ENCODE data around the gene SMDT1. TPM values are rescaled to one million over a fixed set of nuclear protein-coding genes. Genes with fewer than 3 reads are reported as not detected.

SMDT1 gene
- total and polyA plus RNA-seq, 2 experiments from 2014 or later: 3.5 to 77.0 TPM

DNA sequence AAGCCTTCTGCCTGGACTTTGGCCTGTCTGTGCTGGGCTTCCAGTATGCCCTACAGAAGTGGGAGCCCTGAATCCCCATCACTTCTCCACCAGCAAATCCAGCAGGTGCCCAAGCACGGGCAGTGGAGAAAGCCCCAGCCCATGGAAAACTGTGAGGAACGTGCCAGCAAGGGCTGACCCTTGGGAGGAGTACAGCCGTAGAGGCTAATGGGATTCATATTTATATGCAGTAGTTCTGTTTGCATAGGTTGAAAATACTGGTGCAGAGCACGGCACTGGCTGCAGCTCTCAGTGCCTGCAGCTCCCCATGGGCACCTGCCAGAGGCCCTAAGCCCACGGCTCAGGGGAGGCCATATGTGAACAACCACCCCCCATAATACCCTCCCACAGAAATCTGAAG, 19.0 kb upstream of the SMDT1 start:
- no peak for DNase-seq
- H2AFZ ChIP-seq: no peak overlapping the region
- no peak overlapping the region for H3K4me2 ChIP-seq (ENCODE audit: unreplicated experiment)
- H3K79me2 ChIP-seq (ENCODE audit: insufficient read depth): no peaks in the 10 kb centered on the region
- no peak overlapping the region for H3K27ac ChIP-seq
- H3K4me3 ChIP-seq: no peak overlapping the region
- no peaks in the 10 kb centered on the region for H3K27me3 ChIP-seq (replicated peaks; ENCODE audit: insufficient read depth)
- H3K9me2 ChIP-seq (ENCODE audit: insufficient read depth): no peaks in the 10 kb centered on the region
- H3K9me3 ChIP-seq (ENCODE audit: low read depth): peaks cover 4% of the 10 kb centered on the region
- H3F3A ChIP-seq (ENCODE audit: insufficient read depth): no peaks in the 10 kb centered on the region
- H4K20me1 ChIP-seq (ENCODE audit: insufficient read depth): no peaks in the 10 kb centered on the region
- in situ Hi-C loops (cut with MboI): no loop called here
- no peaks in the 10 kb centered on the region for H3K4me1 ChIP-seq (ENCODE audit: insufficient read depth)
- 96 to 98% methylated on average over 5 of the region's 5 CpGs for WGBS, 2 experiments (ENCODE audit: low coverage in 1 of 2, low lambda C conversion rate in 2 of 2, missing lambda C conversion rate in 2 of 2)
- TF ChIP-seq EZH2 (IDR thresholded peaks at IDR 0.05; ENCODE audit: insufficient read depth, poor library complexity, severe bottlenecking): no peak
- TF ChIP-seq EZH2phosphoT487 (IDR thresholded peaks at IDR 0.05; ENCODE audit: insufficient read depth, low read depth): no peak
- H3K36me3 ChIP-seq (ENCODE audit: low read depth): no peaks in the 10 kb centered on the region
- no peak overlapping the region for H3K9ac ChIP-seq

DNA sequence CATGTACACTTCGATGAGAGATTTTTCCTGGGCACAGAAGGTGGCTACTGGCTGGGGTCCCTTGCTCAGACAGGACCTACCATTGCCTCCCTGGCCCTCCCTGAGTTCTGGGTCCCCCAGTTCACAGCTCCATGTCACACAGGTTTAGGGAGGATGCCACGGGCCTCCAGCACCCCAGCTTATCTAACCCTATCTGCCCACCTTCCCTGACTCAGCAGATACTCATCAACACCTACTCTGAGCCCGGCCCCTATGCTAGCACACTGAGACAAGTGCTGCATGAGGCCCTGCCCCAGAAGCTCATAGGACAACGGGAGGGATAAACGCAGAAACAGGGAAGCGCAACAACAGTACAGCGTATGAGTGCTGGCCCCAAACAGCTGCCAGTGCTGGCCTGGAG, 18.5 kb upstream of the SMDT1 start:
- 94 to 96% methylated on average over 7 of the region's 7 CpGs for WGBS, 2 experiments (ENCODE audit: low coverage in 1 of 2, low lambda C conversion rate in 2 of 2, missing lambda C conversion rate in 2 of 2)

DNA sequence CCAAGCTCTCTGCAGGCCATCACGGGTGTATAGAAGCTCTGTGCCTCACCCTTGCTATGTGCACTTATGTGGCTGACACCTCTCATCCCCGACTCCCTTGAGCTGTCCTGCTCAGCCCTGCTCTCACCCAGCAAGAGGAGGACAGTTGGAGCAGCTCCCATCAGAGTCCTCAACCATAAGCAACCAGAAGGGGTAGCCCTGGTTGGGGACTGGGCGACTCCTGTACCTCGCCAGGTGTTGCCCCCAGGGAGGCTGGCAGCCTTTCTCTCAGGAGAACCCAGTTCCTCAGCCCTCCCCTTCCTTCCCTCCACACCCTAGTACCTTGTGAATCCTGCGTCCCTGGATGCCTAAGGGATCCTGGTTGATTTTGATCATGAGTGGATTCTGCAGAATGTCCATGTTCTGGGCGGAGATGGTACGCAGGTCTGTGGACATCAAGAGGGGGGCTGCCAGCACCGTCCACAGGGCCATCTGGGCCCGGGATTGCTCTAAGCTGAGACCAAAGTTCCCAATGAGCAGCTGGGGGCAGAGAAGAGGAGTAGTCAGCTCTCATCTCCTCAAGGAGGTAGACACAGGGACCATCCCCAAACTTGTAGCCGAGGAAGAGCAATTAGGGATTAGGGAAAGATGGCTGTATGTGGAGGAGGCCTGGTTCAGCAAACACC, 16.9 kb upstream of the SMDT1 start:
- Histone ChIP-seq H3K9me2 (ENCODE audit: insufficient read depth) (no peaks in the 10 kb centered on the region), H3K4me3 (no peak overlapping the region), H4K20me1 (ENCODE audit: insufficient read depth) (no peaks in the 10 kb centered on the region), H3K79me2 (ENCODE audit: insufficient read depth) (no peaks in the 10 kb centered on the region), H3K4me2 (ENCODE audit: unreplicated experiment) (no peak overlapping the region), H3K9me3 (ENCODE audit: low read depth) (no peaks in the 10 kb centered on the region), H3F3A (ENCODE audit: insufficient read depth) (no peaks in the 10 kb centered on the region), H3K27ac (no peak overlapping the region), H3K9ac (no peak overlapping the region), H2AFZ (no peak overlapping the region), H3K27me3 (replicated peaks; ENCODE audit: insufficient read depth) (no peaks in the 10 kb centered on the region), H3K36me3 (ENCODE audit: low read depth) (no peaks in the 10 kb centered on the region), H3K4me1 (ENCODE audit: insufficient read depth) (no peaks in the 10 kb centered on the region)
- in situ Hi-C loops (cut with MboI): no loop called here
- TF ChIP-seq EZH2phosphoT487 (IDR thresholded peaks at IDR 0.05; ENCODE audit: insufficient read depth, low read depth) (no peak), EZH2 (IDR thresholded peaks at IDR 0.05; ENCODE audit: insufficient read depth, poor library complexity, severe bottlenecking) (no peak)
- 92 to 95% methylated on average over 10 of the region's 10 CpGs for WGBS, 2 experiments (ENCODE audit: low coverage in 1 of 2, low lambda C conversion rate in 2 of 2, missing lambda C conversion rate in 2 of 2)
- DNase-seq: no peak

More for the DNA sequence above, 18.5 kb upstream of the SMDT1 start:
- TF ChIP-seq EZH2phosphoT487 (IDR thresholded peaks at IDR 0.05; ENCODE audit: insufficient read depth, low read depth) (no peak), EZH2 (IDR thresholded peaks at IDR 0.05; ENCODE audit: insufficient read depth, poor library complexity, severe bottlenecking) (no peak)
- H4K20me1 ChIP-seq (ENCODE audit: insufficient read depth): no peaks in the 10 kb centered on the region
- no peaks in the 10 kb centered on the region for H3K27me3 ChIP-seq (replicated peaks; ENCODE audit: insufficient read depth)
- H3K4me3 ChIP-seq: no peak overlapping the region
- H3K27ac ChIP-seq: no peak overlapping the region
- no peaks in the 10 kb centered on the region for H3F3A ChIP-seq (ENCODE audit: insufficient read depth)
- no peaks in the 10 kb centered on the region for H3K36me3 ChIP-seq (ENCODE audit: low read depth)
- H3K9ac ChIP-seq: no peak overlapping the region
- no peak overlapping the region for H3K4me2 ChIP-seq (ENCODE audit: unreplicated experiment)
- DNase-seq: no peak
- no peak overlapping the region for H2AFZ ChIP-seq
- peaks cover 4% of the 10 kb centered on the region for H3K9me3 ChIP-seq (ENCODE audit: low read depth)
- no peaks in the 10 kb centered on the region for H3K79me2 ChIP-seq (ENCODE audit: insufficient read depth)
- H3K4me1 ChIP-seq (ENCODE audit: insufficient read depth): no peaks in the 10 kb centered on the region
- no peaks in the 10 kb centered on the region for H3K9me2 ChIP-seq (ENCODE audit: insufficient read depth)
- in situ Hi-C loops (cut with MboI): no loop called here

DNA sequence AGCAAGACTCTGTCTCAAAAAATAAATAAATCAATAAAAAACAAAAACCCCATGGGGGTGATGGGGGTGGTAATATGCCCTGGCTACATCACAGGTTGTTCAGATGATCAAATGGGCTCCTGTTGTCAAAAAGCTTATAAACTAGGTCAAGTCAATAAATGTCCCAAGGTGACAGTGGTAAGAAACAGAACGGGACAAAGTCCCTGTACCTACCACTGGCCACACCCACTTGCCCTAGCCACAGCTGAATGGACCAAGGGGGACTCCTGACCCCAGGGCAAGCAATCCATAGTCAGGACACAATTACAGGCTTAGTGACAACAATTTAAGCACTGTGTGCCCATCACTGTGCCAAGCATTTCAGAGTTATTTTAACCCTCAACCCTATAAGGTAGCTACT, 14.9 kb upstream of the SMDT1 start:
- Histone ChIP-seq H3K4me2 (ENCODE audit: unreplicated experiment) (no peak overlapping the region), H3K79me2 (ENCODE audit: insufficient read depth) (no peaks in the 10 kb centered on the region; the same call in 1 of the 2 replicates), H4K20me1 (ENCODE audit: insufficient read depth) (no peaks in the 10 kb centered on the region), H3K9me2 (ENCODE audit: insufficient read depth) (no peaks in the 10 kb centered on the region), H3F3A (ENCODE audit: insufficient read depth) (no peaks in the 10 kb centered on the region), H3K4me3 (no peak overlapping the region), H3K27ac (no peak overlapping the region), H3K27me3 (replicated peaks; ENCODE audit: insufficient read depth) (no peaks in the 10 kb centered on the region), H2AFZ (no peak overlapping the region), H3K9me3 (ENCODE audit: low read depth) (no peaks in the 10 kb centered on the region), H3K9ac (no peak overlapping the region), H3K4me1 (ENCODE audit: insufficient read depth) (peaks cover 2% of the 10 kb centered on the region), H3K36me3 (ENCODE audit: low read depth) (no peaks in the 10 kb centered on the region)
- TF ChIP-seq EZH2 (IDR thresholded peaks at IDR 0.05; ENCODE audit: insufficient read depth, poor library complexity, severe bottlenecking) (no peak), EZH2phosphoT487 (IDR thresholded peaks at IDR 0.05; ENCODE audit: insufficient read depth, low read depth) (no peak)
- DNase-seq: no peak
- in situ Hi-C loops (cut with MboI): no loop called here
- WGBS, 2 experiments (ENCODE audit: low coverage in 1 of 2, low lambda C conversion rate in 2 of 2, missing lambda C conversion rate in 2 of 2): 100% methylated on average over 1 of the region's 1 CpG

Data from GM23248 (cell line).